OCI-LY7 (cell line): Measurements from ENCODE around the gene MAP2K7. TPM values are rescaled to one million over a fixed set of nuclear protein-coding genes. Genes with fewer than 3 reads are reported as not detected.
"Not testable (repeated sequence)": the region's sequence is repeated elsewhere in the genome, so short reads cannot be mapped to it uniquely, and the experiment has no call there.

ENCODE experiments used
- BruUV-seq: library from RNA; stranded (reverse); fragments of 400-500 nt; replicated peaks from 2 replicates; lab custom pipeline; 2021; lab: Mats Ljungman, UMichigan
- CTCF ChIA-PET: fragments of 300-600 bp; sonication (Branson Sonifier 250); formaldehyde crosslinking; loops from one replicate; lab custom pipeline; 2022; ENCODE audit warnings: antibody characterized with exemption; ENCODE audit not compliant: unreplicated experiment; lab: Charles Lee
- POLR2A ChIA-PET: fragments of 300-600 bp; sonication (Branson Sonifier 250); formaldehyde crosslinking; loops from one replicate; lab custom pipeline; 2022; ENCODE audit warnings: antibody characterized with exemption; lab: Charles Lee
- DNase-seq: peaks from one replicate; pipeline ENCODE4 v3.0.0-alpha.2; 2015; ENCODE audit warnings: low spot score
- H2AFZ ChIP-seq: fragments of 200-600 bp; sonication (generic), shearing (Covaris generic); 2 replicates; pipeline ENCODE4 v1.6.1; 2014; ENCODE audit warnings: mild to moderate bottlenecking, antibody characterized with exemption, low read length, moderate library complexity
- H3K27ac ChIP-seq: fragments of 200-600 bp; sonication (generic); 2 replicates; pipeline ENCODE4 v1.5.1; 2014; ENCODE audit warnings: mixed run types, low read depth, mild to moderate bottlenecking, moderate library complexity, low read length, inconsistent platforms; ENCODE audit not compliant: poor library complexity, severe bottlenecking
- H3K36me3 ChIP-seq: fragments of 200-600 bp; sonication (generic); 2 replicates; pipeline ENCODE4 v1.6.1; 2014; ENCODE audit warnings: mild to moderate bottlenecking, antibody characterized with exemption, low read length, moderate library complexity, mixed read lengths; ENCODE audit not compliant: insufficient read depth
- H3K4me1 ChIP-seq: fragments of 200-600 bp; sonication (generic); 2 replicates; pipeline ENCODE4 v1.5.1; 2014; ENCODE audit warnings: mild to moderate bottlenecking, low read length; ENCODE audit not compliant: insufficient read depth, poor library complexity, severe bottlenecking
- H3K4me2 ChIP-seq: fragments of 200-600 bp; sonication (generic); 2 replicates; pipeline ENCODE4 v1.6.1; 2014; ENCODE audit warnings: mild to moderate bottlenecking, low read length
- H3K4me3 ChIP-seq: fragments of 200-600 bp; sonication (generic); 2 replicates; pipeline ENCODE4 v1.5.1; 2014; ENCODE audit warnings: mild to moderate bottlenecking, low read depth, low read length; ENCODE audit not compliant: poor library complexity, severe bottlenecking
- H3K79me2 ChIP-seq: fragments of 200-600 bp; sonication (generic); 2 replicates; pipeline ENCODE4 v1.6.1; 2016; ENCODE audit warnings: low read depth, mild to moderate bottlenecking, low read length, moderate library complexity, mixed read lengths; ENCODE audit not compliant: insufficient read depth
- H3K9me2 ChIP-seq: fragments of 200-600 bp; sonication (generic); 2 replicates; pipeline ENCODE4 v1.6.1; 2016; ENCODE audit warnings: mild to moderate bottlenecking, low read length, mixed read lengths; ENCODE audit not compliant: insufficient read depth
- H3K9me3 ChIP-seq: fragments of 200-600 bp; sonication (generic); 2 replicates; pipeline ENCODE4 v1.6.1; 2014; ENCODE audit warnings: mild to moderate bottlenecking, mixed run types, low read length, mixed read lengths
- H4K20me1 ChIP-seq: fragments of 200-600 bp; sonication (generic); 2 replicates; pipeline ENCODE4 v1.6.1; 2014; ENCODE audit warnings: mild to moderate bottlenecking, antibody characterized with exemption, low read length, moderate library complexity, mixed read lengths; ENCODE audit not compliant: insufficient read depth
- CTCF ChIP-seq: fragments of 200-600 bp; sonication (generic); conservative IDR thresholded peaks from 2 replicates; pipeline ENCODE4 v1.5.1; 2014; ENCODE audit warnings: mild to moderate bottlenecking, antibody characterized with exemption, low read length, moderate library complexity, mixed read lengths
- EZH2phosphoT487 ChIP-seq: fragments of 200-600 bp; sonication (generic); IDR thresholded peaks from 2 replicates; pipeline ENCODE4 v1.6.1; 2018; ENCODE audit warnings: low read depth, borderline replicate concordance, mild to moderate bottlenecking, mixed run types, antibody characterized with exemption, low read length, moderate library complexity, mixed read lengths
- intact Hi-C: fragments of 100-400 bp; cut with micrococcal nuclease; formaldehyde crosslinking; loops from one replicate; pipeline ENCODE4 v1.10.0; 2022; ENCODE audit not compliant: unreplicated experiment
- total RNA-seq, 2 experiments: library from RNA; depleted of rRNA in 1 of 2; stranded (reverse); fragments of >200 nt in 1 of 2; shearing (Covaris generic) in 1 of 2; gene quantifications; 2 replicates each; pipeline ENCODE4 v1.2.3, GENCODE V29; 2014 to 2022

Gene MAP2K7
- total RNA-seq, 2 experiments from 2014 or later: 23.2 to 44.5 TPM

- no TSS peak for BruUV-seq
- H3K4me2 ChIP-seq: no peak overlapping the region
- no peaks in the 10 kb centered on the region for H3K9me2 ChIP-seq
- DNase-seq: peak; percentile 44
- CTCF ChIA-PET: no interaction called here
- peaks cover 16% of the 10 kb centered on the region for H3K4me1 ChIP-seq
- intact Hi-C loops: no loop called here
- H2AFZ ChIP-seq: no peak overlapping the region
- no peak overlapping the region for H3K4me3 ChIP-seq
- TF ChIP-seq EZH2phosphoT487 (no peak), CTCF (peak; percentile 59)
- no peaks in the 10 kb centered on the region for H3K79me2 ChIP-seq
- H3K9me3 ChIP-seq: no peaks in the 10 kb centered on the region
- peaks cover 13% of the 10 kb centered on the region; the same call in 1 of the 2 replicates for H3K36me3 ChIP-seq
- POLR2A ChIA-PET: no interaction called here
- H3K27ac ChIP-seq: no peak overlapping the region
- H4K20me1 ChIP-seq: peaks cover 6% of the 10 kb centered on the region; the same call in 1 of the 2 replicates
Observed at GRCh38 chr19:7917267-7918061, 13.8 kb downstream of the MAP2K7 start.

- H3K9me2 ChIP-seq, H3K4me3 ChIP-seq, H3K79me2 ChIP-seq, H3K4me2 ChIP-seq, H3K36me3 ChIP-seq, POLR2A ChIA-PET, intact Hi-C loops, H3K27ac ChIP-seq, H2AFZ ChIP-seq, CTCF ChIA-PET, H3K9me3 ChIP-seq, DNase-seq, H4K20me1 ChIP-seq, BruUV-seq: not testable (repeated sequence)
- H3K4me1 ChIP-seq: peaks cover 16% of the 10 kb centered on the region
Observed at GRCh38 chr19:7918062-7918614, 14.5 kb downstream of the MAP2K7 start.

GRCh38 chr19:7918615-7919421, 15.1 kb downstream of the MAP2K7 start:
- DNase-seq: no peak
- no peaks in the 10 kb centered on the region for H3K79me2 ChIP-seq
- ChIA-PET POLR2A (no interaction called here), CTCF (interaction anchor here (0.5 to 1.0 kb wide), 2 partner anchors 50 to 676 kb away, joined by 3 to 5 read pairs; no protein-coding TSS in a partner anchor)
- no peak overlapping the region for H2AFZ ChIP-seq
- peaks cover 6% of the 10 kb centered on the region; the same call in 1 of the 2 replicates for H4K20me1 ChIP-seq
- intact Hi-C loops: no loop called here
- no peaks in the 10 kb centered on the region for H3K9me2 ChIP-seq
- peaks cover 3% of the 10 kb centered on the region; the same call in 1 of the 2 replicates for H3K36me3 ChIP-seq
- no peak overlapping the region for H3K4me3 ChIP-seq
- H3K4me1 ChIP-seq: peaks cover 16% of the 10 kb centered on the region
- no peak overlapping the region for H3K4me2 ChIP-seq
- H3K27ac ChIP-seq: no peak overlapping the region
- H3K9me3 ChIP-seq: no peaks in the 10 kb centered on the region
- TF ChIP-seq EZH2phosphoT487 (no peak), CTCF (no peak)
- BruUV-seq: no TSS peak
